Keratinocyte (primary cell): ENCODE results near the gene DSCAML1. TPM values are rescaled to one million over a fixed set of nuclear protein-coding genes. Genes with fewer than 3 reads are reported as not detected.

Source experiments
- DNase-seq: peaks from one replicate; pipeline ENCODE4 v3.0.0-alpha.2; 2011; ENCODE audit warnings: low read depth, missing footprints, low spot score
- FAIRE-seq: peaks from 2 replicates; lab custom pipeline; 2011; peaks lifted over from hg19 to GRCh38; lab: Jason Lieb, UNC
- H2AFZ ChIP-seq: 2 replicates; pipeline ENCODE4 v1.6.0; 2012; ENCODE audit warnings: low read length, control low read depth, inconsistent platforms; ENCODE audit not compliant: control insufficient read depth
- H3K27ac ChIP-seq: 2 replicates; pipeline ENCODE4 v1.5.1; 2011; ENCODE audit warnings: low read length; ENCODE audit not compliant: control insufficient read depth, insufficient read depth
- H3K27me3 ChIP-seq: 3 replicates; pipeline ENCODE4 v1.6.0; 2011; ENCODE audit warnings: low read length; ENCODE audit not compliant: control insufficient read depth, insufficient read depth; ENCODE audit errors: extremely low read depth
- H3K36me3 ChIP-seq, 2 experiments: 2 replicates in 1 of 2; 3 replicates in 1 of 2; pipeline ENCODE4 v1.5.1; 2011; ENCODE audit warnings: low read length in 2 of 2, mild to moderate bottlenecking in 1 of 2; ENCODE audit not compliant: control insufficient read depth in 2 of 2, insufficient read depth in 2 of 2; ENCODE audit errors: extremely low read depth in 1 of 2
- H3K4me1 ChIP-seq: 3 replicates; pipeline ENCODE4 v1.5.1; 2011; ENCODE audit warnings: low read length; ENCODE audit not compliant: control insufficient read depth, insufficient read depth; ENCODE audit errors: extremely low read depth
- H3K4me2 ChIP-seq: 3 replicates; pipeline ENCODE4 v1.6.0; 2011; ENCODE audit warnings: low read depth, low read length; ENCODE audit not compliant: control insufficient read depth, insufficient read depth; ENCODE audit errors: extremely low read depth
- H3K4me3 ChIP-seq, 3 experiments: fragments of 200-600 bp in 1 of 3; sonication (generic) in 1 of 3; 2 replicates in 2 of 3; 3 replicates in 1 of 3; pipeline ENCODE4 v1.5.1; 2011 to 2016; ENCODE audit warnings: low read length in 3 of 3, mild to moderate bottlenecking in 3 of 3, control low read depth in 2 of 3, inconsistent platforms in 1 of 3, low read depth in 1 of 3, mixed read lengths in 1 of 3, mixed run types in 1 of 3, moderate library complexity in 1 of 3; ENCODE audit not compliant: control insufficient read depth in 2 of 3, insufficient read depth in 2 of 3; ENCODE audit errors: extremely low read depth in 1 of 3
- H3K79me2 ChIP-seq: 2 replicates; pipeline ENCODE4 v1.6.0; 2012; ENCODE audit warnings: low read length; ENCODE audit not compliant: control insufficient read depth, insufficient read depth
- H3K9ac ChIP-seq: 3 replicates; pipeline ENCODE4 v1.6.0; 2011; ENCODE audit warnings: low read length; ENCODE audit not compliant: control insufficient read depth, insufficient read depth; ENCODE audit errors: extremely low read depth
- H3K9me1 ChIP-seq: 3 replicates; pipeline ENCODE4 v1.6.0; 2011; ENCODE audit warnings: low read length; ENCODE audit not compliant: control insufficient read depth, insufficient read depth; ENCODE audit errors: extremely low read depth
- H3K9me3 ChIP-seq: 2 replicates; pipeline ENCODE4 v1.5.1; 2012; ENCODE audit warnings: low read depth, low read length; ENCODE audit not compliant: control insufficient read depth
- H4K20me1 ChIP-seq: 3 replicates; pipeline ENCODE4 v1.6.0; 2011; ENCODE audit warnings: low read length; ENCODE audit not compliant: control insufficient read depth, insufficient read depth; ENCODE audit errors: extremely low read depth
- EZH2 ChIP-seq: IDR thresholded peaks from one replicate; pipeline ENCODE4 v1.6.1; 2012; ENCODE audit warnings: inconsistent platforms, mild to moderate bottlenecking, low read length, moderate library complexity
- dilution Hi-C: fragments of 300-500 bp; cut with MboI; formaldehyde crosslinking; loops from one replicate; pipeline ENCODE4 v1.7.0; 2020; ENCODE audit warnings: low sequenced_read_pairs; ENCODE audit not compliant: extremely low pct_ligation_motif_present
- polyA plus RNA-seq, 5 experiments: library from polyadenylated mRNA; depleted of rRNA in 3 of 5; stranded (reverse) in 3 of 5; stranded (forward) in 1 of 5; unstranded in 1 of 5; fragments of >200 nt; gene quantifications; 1 replicate in 1 of 5; 2 replicates in 3 of 5; 3 replicates in 1 of 5; pipeline versions ENCODE4 v1.2.1 to v1.2.3, GENCODE V29; 2011 to 2012; ENCODE audit warnings: missing spikeins in 2 of 5, low read depth in 1 of 5, low replicate concordance in 1 of 5
- TF ChIP-seq, protein P1 (sequence below), 3 experiments: IDR thresholded peaks in 1 of 3; conservative IDR thresholded peaks in 1 of 3; optimal IDR thresholded peaks in 1 of 3; 2 replicates in 2 of 3; 3 replicates in 1 of 3; pipeline versions ENCODE3 to v1.5.1; 2011; ENCODE audit warnings: low read length in 3 of 3, mild to moderate bottlenecking in 3 of 3, moderate library complexity in 2 of 3, control low read depth in 1 of 3, inconsistent platforms in 1 of 3; ENCODE audit not compliant: insufficient read depth in 2 of 3; ENCODE audit errors: extremely low read depth in 1 of 3

The DSCAML1 gene
- polyA plus RNA-seq, 1 donor (not counting 4 experiments of a cell fraction or from before 2014, with no cell fraction given), result not detected

DNA sequence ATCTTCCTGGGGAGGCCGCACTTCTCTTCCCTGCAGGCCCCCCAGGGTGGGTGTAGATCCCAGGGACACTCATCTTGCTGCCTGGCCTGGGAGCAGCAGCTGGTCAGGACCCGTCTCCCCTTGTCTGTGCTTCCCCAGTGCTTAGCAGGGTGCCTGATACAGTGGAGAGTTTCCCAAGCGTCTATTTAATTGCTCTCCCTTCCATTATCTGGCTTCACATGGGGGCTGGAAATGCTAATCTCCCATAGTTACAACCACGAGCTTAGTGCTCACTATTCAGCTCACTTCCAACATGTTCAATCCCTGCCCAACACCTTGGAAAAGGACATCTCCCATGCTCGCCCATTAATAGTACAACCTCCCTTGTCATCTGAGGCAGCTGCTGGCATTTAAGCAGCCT lies 100.5 kb downstream of the DSCAML1 start:
- Histone ChIP-seq H3K27ac (no peak overlapping the region), H3K9ac (no peak overlapping the region), H3K4me3 (no peak overlapping the region), H3K4me2 (no peak overlapping the region), H4K20me1 (no peaks in the 10 kb centered on the region), H3K79me2 (no peaks in the 10 kb centered on the region), H3K27me3 (no peaks in the 10 kb centered on the region), H3K9me3 (no peaks in the 10 kb centered on the region), H2AFZ (no peak overlapping the region), H3K4me1 (no peaks in the 10 kb centered on the region), H3K9me1 (no peaks in the 10 kb centered on the region), H3K36me3 (no peaks in the 10 kb centered on the region)
- DNase-seq (no peak), FAIRE-seq (no peak)
- dilution Hi-C loops, result no loop called here
- TF ChIP-seq EZH2, result no peak
- TF ChIP-seq, protein P1, sequence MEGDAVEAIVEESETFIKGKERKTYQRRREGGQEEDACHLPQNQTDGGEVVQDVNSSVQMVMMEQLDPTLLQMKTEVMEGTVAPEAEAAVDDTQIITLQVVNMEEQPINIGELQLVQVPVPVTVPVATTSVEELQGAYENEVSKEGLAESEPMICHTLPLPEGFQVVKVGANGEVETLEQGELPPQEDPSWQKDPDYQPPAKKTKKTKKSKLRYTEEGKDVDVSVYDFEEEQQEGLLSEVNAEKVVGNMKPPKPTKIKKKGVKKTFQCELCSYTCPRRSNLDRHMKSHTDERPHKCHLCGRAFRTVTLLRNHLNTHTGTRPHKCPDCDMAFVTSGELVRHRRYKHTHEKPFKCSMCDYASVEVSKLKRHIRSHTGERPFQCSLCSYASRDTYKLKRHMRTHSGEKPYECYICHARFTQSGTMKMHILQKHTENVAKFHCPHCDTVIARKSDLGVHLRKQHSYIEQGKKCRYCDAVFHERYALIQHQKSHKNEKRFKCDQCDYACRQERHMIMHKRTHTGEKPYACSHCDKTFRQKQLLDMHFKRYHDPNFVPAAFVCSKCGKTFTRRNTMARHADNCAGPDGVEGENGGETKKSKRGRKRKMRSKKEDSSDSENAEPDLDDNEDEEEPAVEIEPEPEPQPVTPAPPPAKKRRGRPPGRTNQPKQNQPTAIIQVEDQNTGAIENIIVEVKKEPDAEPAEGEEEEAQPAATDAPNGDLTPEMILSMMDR (optimal IDR thresholded peaks at IDR 0.05 in 1 of 3, IDR thresholded peaks at IDR 0.05 in 1 of 3, conservative IDR thresholded peaks at IDR 0.05 in 1 of 3; ENCODE audit: extremely low read depth in 1 of 3, insufficient read depth in 2 of 3, low read length in 3 of 3), result no peak

DNA sequence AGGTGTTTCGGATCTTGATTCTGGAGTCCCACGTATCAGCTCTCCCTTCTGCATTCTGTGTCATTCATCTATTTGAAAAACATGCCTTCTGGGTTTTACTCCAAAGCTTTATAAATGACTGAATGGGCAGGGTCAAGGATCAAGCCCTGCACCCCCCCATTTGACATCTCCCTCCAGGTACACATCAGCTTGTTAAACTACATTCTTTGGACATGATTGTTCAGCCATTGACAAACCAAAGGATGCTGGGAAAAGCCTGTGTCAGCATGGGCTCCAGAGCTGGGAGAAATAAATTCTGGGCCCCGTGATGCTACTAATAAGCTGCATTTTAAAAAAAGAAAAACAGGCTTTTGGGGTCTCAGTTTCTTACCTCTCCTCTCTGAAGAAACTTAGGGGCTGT lies 103.7 kb downstream of the DSCAML1 start:
- H3K27ac ChIP-seq, result no peak overlapping the region
- no peaks in the 10 kb centered on the region for H3K4me1 ChIP-seq
- H3K9me3 ChIP-seq, result no peaks in the 10 kb centered on the region
- FAIRE-seq (no peak), DNase-seq (no peak)
- no peak overlapping the region for H3K4me3 ChIP-seq
- H3K36me3 ChIP-seq, result no peaks in the 10 kb centered on the region
- no peak overlapping the region for H3K9ac ChIP-seq
- H3K79me2 ChIP-seq, result no peaks in the 10 kb centered on the region
- H3K9me1 ChIP-seq, result no peaks in the 10 kb centered on the region
- no peak overlapping the region for H3K4me2 ChIP-seq
- no peak overlapping the region for H2AFZ ChIP-seq
- H4K20me1 ChIP-seq, result no peaks in the 10 kb centered on the region
- dilution Hi-C loops, result no loop called here
- TF ChIP-seq, protein P1 (optimal IDR thresholded peaks at IDR 0.05 in 1 of 3, IDR thresholded peaks at IDR 0.05 in 1 of 3, conservative IDR thresholded peaks at IDR 0.05 in 1 of 3; ENCODE audit: extremely low read depth in 1 of 3, insufficient read depth in 2 of 3, low read length in 3 of 3), result no peak
- TF ChIP-seq EZH2, result no peak
- peaks cover 9% of the 10 kb centered on the region for H3K27me3 ChIP-seq
